K562 (cell line): ENCODE results near the gene SLC12A4. TPM values are rescaled to one million over a fixed set of nuclear protein-coding genes. Genes with fewer than 3 reads are reported as not detected.

Source experiments
- ATAC-seq: fragments of 200-7000 bp; cut with Tn5 transposase; 3 replicates; pipeline ENCODE4 v1.9.1; 2020; ENCODE audit warnings: moderate library complexity
- BruUV-seq: library from RNA; stranded (reverse); fragments of 400-500 nt; replicated peaks from 2 replicates; lab custom pipeline; 2021; lab: Mats Ljungman, UMichigan
- CTCF ChIA-PET: fragments of 300-600 bp; formaldehyde crosslinking; extraction: SDS; loops from one replicate; lab custom pipeline; 2021; ENCODE audit warnings: low intra/inter-chr PET ratio; lab: Yijun Ruan, JAX
- POLR2A ChIA-PET: fragments of 300-600, 350-650 bp; sonication (Branson Sonifier 250); formaldehyde crosslinking; extraction: SDS; loops from one replicate; lab custom pipeline; 2021; ENCODE audit warnings: antibody characterized with exemption, inconsistent platforms; lab: Yijun Ruan, JAX
- DNase-seq, 4 experiments: peaks; one replicate each; pipeline versions ENCODE4 v3.0.0 to v3.0.0-alpha.2; 2011 to 2018; ENCODE audit warnings: low spot score in 3 of 4, mixed read lengths in 3 of 4; ENCODE audit errors: extremely low read depth in 1 of 4
- FAIRE-seq: peaks from 2 replicates; lab custom pipeline; 2011; peaks lifted over from hg19 to GRCh38; lab: Jason Lieb, UNC
- H2AFZ ChIP-seq: 2 replicates; pipeline ENCODE4 v1.6.0; 2011; ENCODE audit warnings: low read depth, low read length, control low read depth, inconsistent platforms
- H3K27ac ChIP-seq: fragments of 200-600 bp; 3 replicates; pipeline ENCODE4 v1.8.0; 2011; ENCODE audit warnings: low read depth, mild to moderate bottlenecking, control low read depth, inconsistent platforms, low read length, moderate library complexity, mixed read lengths; ENCODE audit errors: extremely low read depth
- H3K27me3 ChIP-seq, 2 experiments: fragments of 300-600 bp in 1 of 2; 2 replicates in 1 of 2; 3 replicates in 1 of 2; pipeline versions ENCODE4 v1.6.0 to v1.8.0; 2011; ENCODE audit warnings: inconsistent platforms in 2 of 2, low read length in 2 of 2, mild to moderate bottlenecking in 1 of 2, mixed read lengths in 1 of 2, moderate library complexity in 1 of 2; ENCODE audit not compliant: control insufficient read depth in 2 of 2, insufficient read depth in 2 of 2
- H3K36me3 ChIP-seq: fragments of 300-600 bp; 3 replicates; pipeline ENCODE4 v1.8.0; 2011; ENCODE audit warnings: mild to moderate bottlenecking, low read length, inconsistent platforms; ENCODE audit not compliant: control insufficient read depth, insufficient read depth
- H3K4me1 ChIP-seq, 2 experiments: fragments of 200-600 bp in 1 of 2; replicated peaks in 1 of 2; 2 replicates in 1 of 2; 3 replicates in 1 of 2; pipeline versions ENCODE4 v1.5.1 to v1.8.0; 2011; ENCODE audit warnings: inconsistent platforms in 2 of 2, low read length in 2 of 2, mild to moderate bottlenecking in 1 of 2, mixed read lengths in 1 of 2, moderate library complexity in 1 of 2; ENCODE audit not compliant: control insufficient read depth in 2 of 2, insufficient read depth in 2 of 2
- H3K4me2 ChIP-seq: 2 replicates; pipeline ENCODE4 v1.6.1; 2011; ENCODE audit warnings: low read length, control low read depth, inconsistent platforms, mixed read lengths; ENCODE audit not compliant: insufficient read depth
- H3K4me3 ChIP-seq: fragments of 200-600 bp; sonication (generic), shearing (Covaris generic); 2 replicates; pipeline ENCODE4 v1.5.1; 2016; ENCODE audit warnings: control low read depth, inconsistent platforms
- H3K79me2 ChIP-seq: fragments of 200-600 bp; 3 replicates; pipeline ENCODE4 v1.8.0; 2011; ENCODE audit warnings: low read length, inconsistent platforms; ENCODE audit not compliant: control insufficient read depth, insufficient read depth
- H3K9ac ChIP-seq, 2 experiments: 2 replicates each; pipeline versions ENCODE4 v1.6.0 to v1.6.1; 2011; ENCODE audit warnings: low read depth in 2 of 2, low read length in 2 of 2, control low read depth in 1 of 2, inconsistent platforms in 1 of 2, mild to moderate bottlenecking in 1 of 2, mixed read lengths in 1 of 2; ENCODE audit not compliant: insufficient read depth in 1 of 2
- H3K9me1 ChIP-seq: one replicate; pipeline ENCODE4 v1.6.0; 2011; ENCODE audit warnings: inconsistent platforms, mild to moderate bottlenecking, low read length, moderate library complexity; ENCODE audit not compliant: control insufficient read depth, insufficient read depth
- H3K9me3 ChIP-seq: replicated peaks from 2 replicates; pipeline ENCODE4 v1.5.1; 2011; ENCODE audit warnings: low read depth, low read length, inconsistent platforms; ENCODE audit not compliant: control insufficient read depth, insufficient read depth
- H4K20me1 ChIP-seq: replicated peaks from 2 replicates; pipeline ENCODE4 v1.6.1; 2011; ENCODE audit warnings: low read length, inconsistent platforms, mixed read lengths; ENCODE audit not compliant: control insufficient read depth, insufficient read depth
- CEBPB ChIP-seq: fragments of 450-650 bp; IDR thresholded peaks from 2 replicates; pipeline ENCODE4 v1.6.1; 2016; ENCODE audit warnings: missing genetic modification characterization, missing compliant biosample characterization
- CHD2 ChIP-seq: IDR thresholded peaks from 2 replicates; pipeline ENCODE4 v1.6.1; 2011; ENCODE audit warnings: low read depth, low read length
- ESRRA ChIP-seq: fragments of 450-650 bp; IDR thresholded peaks from 2 replicates; pipeline ENCODE4 v1.6.1; 2014; ENCODE audit warnings: low read depth, mild to moderate bottlenecking, moderate library complexity, borderline replicate concordance
- ILK ChIP-seq: fragments of 450-650 bp; IDR thresholded peaks from 2 replicates; pipeline ENCODE4 v1.6.1; 2016; ENCODE audit warnings: missing genetic modification characterization, low read depth, mild to moderate bottlenecking, missing compliant biosample characterization, moderate library complexity, borderline replicate concordance
- RCOR1 ChIP-seq, 2 experiments: IDR thresholded peaks; 2 replicates each; pipeline ENCODE4 v1.6.1; 2012; ENCODE audit warnings: low read depth in 2 of 2, low read length in 2 of 2, borderline replicate concordance in 1 of 2, improper control_type of control experiment in 1 of 2
- ZNF121 ChIP-seq: sonication (generic); formaldehyde crosslinking; conservative IDR thresholded peaks from 2 replicates; pipeline ENCODE4 v1.8.0; 2022; ENCODE audit warnings: missing genetic modification reagents
- WGBS: fragments of 100-300 bp; shearing (Covaris generic); methylation state at CpG from one replicate; pipeline ENCODE4 v1.1.6; 2016; ENCODE audit warnings: low coverage, mixed read lengths; ENCODE audit not compliant: insufficient coverage; ENCODE audit errors: missing lambda C conversion rate; 5-methylcytosine and 5-hydroxymethylcytosine counted together
- in situ Hi-C: fragments of 300-500 bp; cut with MboI; formaldehyde crosslinking; loops from 4 replicates; pipeline ENCODE4 v1.15.0; 2018; ENCODE audit warnings: inconsistent platforms, mixed read lengths
- intact Hi-C: fragments of 100-400 bp; cut with micrococcal nuclease; formaldehyde crosslinking; loops from 2 replicates; pipeline ENCODE4 v1.14.2; 2022
- polyA plus RNA-seq, 8 experiments: library from polyadenylated mRNA; depleted of rRNA in 4 of 8; stranded (reverse) in 5 of 8; unstranded in 3 of 8; fragments of >200 nt; fragmentation: Nextera tagmentation in 2 of 8; fragmentation: Illumina TruSeq in 1 of 8; extraction: Ambion mirVana in 2 of 8; extraction: Trizol in 1 of 8; gene quantifications; 2 replicates each; pipeline versions ENCODE4 v1.2.1 to v1.2.3, GENCODE V29; 2011 to 2014; ENCODE audit warnings: inconsistent platforms in 1 of 8, missing spikeins in 1 of 8
- total RNA-seq, 7 experiments: library from RNA; depleted of rRNA in 6 of 7; stranded (reverse); fragments of >200 nt in 6 of 7; fragmentation: Illumina TruSeq in 2 of 7; extraction: Trizol in 2 of 7; gene quantifications; 2 replicates each; pipeline versions ENCODE4 v1.2.1 to v1.2.3, GENCODE V29; 2011 to 2021; ENCODE audit warnings: low replicate concordance in 1 of 7
- TF ChIP-seq, protein P1 (sequence below): sonication (generic); formaldehyde crosslinking; IDR thresholded peaks from 2 replicates; pipeline ENCODE4 v1.8.0; 2022; ENCODE audit warnings: mild to moderate bottlenecking, missing genetic modification reagents

Gene SLC12A4
- total and polyA plus RNA-seq, 9 of the 15 experiments (the other 6 are each of a cell fraction or from before 2014, with no cell fraction given), result 0.75 to 43.5 (median 15.0) TPM

DNA sequence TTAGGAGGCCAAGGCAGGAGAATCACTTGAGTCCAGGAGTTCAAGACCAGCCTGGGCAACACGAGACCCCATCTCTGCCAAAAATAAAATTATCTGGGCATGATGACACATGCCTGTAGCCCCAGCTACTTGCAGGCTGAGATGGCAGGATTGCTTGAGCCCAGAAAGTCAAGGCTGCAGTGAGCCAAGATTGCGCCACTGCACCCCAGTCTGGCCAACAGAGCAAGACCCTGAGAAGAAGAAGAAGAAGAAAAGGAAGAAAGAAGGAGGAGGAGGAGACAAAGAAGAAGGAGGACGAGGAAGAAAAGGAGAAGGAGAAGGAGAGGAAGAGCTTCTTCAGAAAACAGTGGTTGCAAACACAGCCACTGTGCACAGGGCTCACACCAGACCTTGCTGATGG, 20.2 kb upstream of the SLC12A4 start:
- no peaks in the 10 kb centered on the region for H3K27me3 ChIP-seq
- no peaks in the 10 kb centered on the region for H3K36me3 ChIP-seq
- intact Hi-C loops (no loop called here), in situ Hi-C loops (no loop called here)
- BruUV-seq, result no TSS peak
- H2AFZ ChIP-seq, result 0 out of 2 replicates have a peak overlapping the region, but pooled peaks have one; percentile 7
- no peak for ATAC-seq
- WGBS, result 70% methylated on average over 2 of the region's 3 CpGs
- ChIA-PET CTCF (no interaction called here), POLR2A (interaction anchor here (1.0 to 1.9 kb wide), 2 partner anchors 33 to 53 kb away, joined by 3 to 4 read pairs; partner anchors contain the start of genes DDX28 and DUS2)
- H3K9me3 ChIP-seq, result no peaks in the 10 kb centered on the region
- H4K20me1 ChIP-seq, result no peaks in the 10 kb centered on the region
- FAIRE-seq, result no peak
- no peak overlapping the region for H3K27ac ChIP-seq
- no peaks in the 10 kb centered on the region for H3K9me1 ChIP-seq
- peak; percentile 63; the same call in 1 of the 2 replicates for TF ChIP-seq CEBPB
- TF ChIP-seq ILK (tag), result no peak
- TF ChIP-seq RCOR1 (IDR thresholded peaks at IDR 0.05; ENCODE audit: borderline replicate concordance in 1 of 2, low read depth in 2 of 2, low read length in 2 of 2), result no peak
- TF ChIP-seq ZNF121 (CRISPR knock-in tag), result peak; percentile 85
- no peak for TF ChIP-seq ESRRA
- TF ChIP-seq CHD2, result no peak
- TF ChIP-seq, protein P1, sequence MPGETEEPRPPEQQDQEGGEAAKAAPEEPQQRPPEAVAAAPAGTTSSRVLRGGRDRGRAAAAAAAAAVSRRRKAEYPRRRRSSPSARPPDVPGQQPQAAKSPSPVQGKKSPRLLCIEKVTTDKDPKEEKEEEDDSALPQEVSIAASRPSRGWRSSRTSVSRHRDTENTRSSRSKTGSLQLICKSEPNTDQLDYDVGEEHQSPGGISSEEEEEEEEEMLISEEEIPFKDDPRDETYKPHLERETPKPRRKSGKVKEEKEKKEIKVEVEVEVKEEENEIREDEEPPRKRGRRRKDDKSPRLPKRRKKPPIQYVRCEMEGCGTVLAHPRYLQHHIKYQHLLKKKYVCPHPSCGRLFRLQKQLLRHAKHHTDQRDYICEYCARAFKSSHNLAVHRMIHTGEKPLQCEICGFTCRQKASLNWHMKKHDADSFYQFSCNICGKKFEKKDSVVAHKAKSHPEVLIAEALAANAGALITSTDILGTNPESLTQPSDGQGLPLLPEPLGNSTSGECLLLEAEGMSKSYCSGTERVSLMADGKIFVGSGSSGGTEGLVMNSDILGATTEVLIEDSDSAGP, result no peak
- peaks cover 22 to 28% of the 10 kb centered on the region in 2 experiments for H3K4me1 ChIP-seq
- H3K4me2 ChIP-seq, result no peak overlapping the region
- no peaks in the 10 kb centered on the region for H3K79me2 ChIP-seq
- no peak overlapping the region for H3K4me3 ChIP-seq
- DNase-seq, result no peak
- H3K9ac ChIP-seq, result peak overlapping the region in 1 of 2 experiments; percentile 31; a peak in 2 of 4 replicates
